Measurements from ENCODE around the gene TMEM63A. TPM values are rescaled to one million over a fixed set of nuclear protein-coding genes. Genes with fewer than 3 reads are reported as not detected.

The TMEM63A gene
- total RNA-seq, 2 experiments from 2014 or later, result 126 to 127 TPM

DNA sequence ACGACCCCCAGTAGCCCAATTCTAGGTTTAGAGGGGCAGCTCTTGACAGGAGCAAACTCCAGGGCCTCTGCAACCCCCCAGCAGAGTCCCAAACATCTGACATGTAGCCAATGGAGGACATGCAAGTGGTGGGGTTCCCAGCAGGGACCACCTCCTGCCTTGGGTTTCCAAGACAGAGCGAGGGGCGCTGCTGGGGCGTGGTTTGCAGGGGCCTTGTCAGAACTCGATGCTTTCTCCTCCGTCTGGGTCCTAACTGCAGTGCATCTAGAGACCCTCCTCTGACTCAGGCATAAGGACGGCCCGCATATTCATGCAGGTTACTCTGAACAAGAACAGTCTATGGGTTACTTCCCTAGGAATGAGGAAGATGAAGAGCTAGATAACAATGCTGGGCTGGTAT, 55.1 kb downstream of the TMEM63A start:
- H3K4me3 Mint-ChIP-seq, result no peak overlapping the region

DNA sequence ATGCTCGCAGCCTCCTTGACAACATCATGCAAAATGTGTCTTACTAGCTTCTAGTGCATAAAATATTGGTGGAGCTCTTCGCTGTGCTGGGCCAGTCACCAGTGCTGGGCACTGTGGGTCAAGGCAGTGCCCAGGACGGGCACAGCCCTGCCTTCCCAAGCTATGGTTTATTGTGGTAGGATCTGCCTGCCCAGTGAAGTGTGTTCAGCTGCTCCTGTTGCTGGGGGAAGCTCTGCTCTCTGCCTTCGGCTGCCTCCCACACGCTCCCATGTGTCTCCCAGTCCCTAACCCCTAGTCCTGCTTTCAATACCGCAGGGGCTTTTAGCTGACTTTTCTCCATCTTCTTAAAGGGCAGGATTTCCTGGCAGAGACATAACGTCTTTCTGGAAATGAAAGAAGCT, 56.6 kb downstream of the TMEM63A start:
- ChIA-PET POLR2A (interaction anchor here (1.3 kb wide), 1 partner anchor 56 kb away, joined by 6 read pairs; the partner anchor contains the start of gene TMEM63A), CTCF (no interaction called here)
- no peak overlapping the region for H3K27ac Mint-ChIP-seq
- DNase-seq, result no peak
- H3K36me3 Mint-ChIP-seq (ENCODE audit: low read depth), result no peaks in the 10 kb centered on the region
- no peaks in the 10 kb centered on the region for H3K9me3 Mint-ChIP-seq
- no peak overlapping the region for H3K4me3 Mint-ChIP-seq
- H3K4me1 Mint-ChIP-seq, result no peaks in the 10 kb centered on the region
- peaks cover under 1% of the 10 kb centered on the region for H3K27me3 Mint-ChIP-seq

More for the DNA sequence above, 55.1 kb downstream of the TMEM63A start:
- Mint-ChIP-seq H3K27ac (no peak overlapping the region), H3K27me3 (no peaks in the 10 kb centered on the region), H3K4me1 (no peaks in the 10 kb centered on the region), H3K36me3 (ENCODE audit: low read depth) (no peaks in the 10 kb centered on the region), H3K9me3 (no peaks in the 10 kb centered on the region)
- POLR2A ChIA-PET, result interaction anchor here (1.1 kb wide), 1 partner anchor 12 kb away, joined by 3 read pairs; no protein-coding TSS in a partner anchor
- DNase-seq, result no peak
- CTCF ChIA-PET, result no interaction called here

DNA sequence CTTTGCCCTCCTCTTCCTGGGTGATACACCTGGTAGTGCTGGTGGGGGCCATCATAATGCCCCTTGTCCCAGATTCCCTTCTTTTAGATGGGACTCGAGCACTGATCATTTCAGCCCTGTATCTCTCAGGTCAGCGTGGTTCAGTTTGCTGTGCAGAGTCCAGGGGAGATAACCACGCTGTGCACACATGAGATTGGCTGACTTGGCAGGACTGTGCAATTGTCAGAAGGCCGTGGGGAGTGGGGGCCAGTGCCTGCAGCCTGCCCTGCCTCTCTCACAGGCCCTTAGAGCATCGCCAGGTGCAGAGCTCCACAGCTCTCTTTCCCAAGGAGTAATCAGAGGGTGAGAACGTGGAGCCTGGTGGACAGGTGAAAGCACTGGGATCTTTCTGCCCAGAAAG, 57.1 kb downstream of the TMEM63A start:
- H3K36me3 Mint-ChIP-seq (ENCODE audit: low read depth), result no peaks in the 10 kb centered on the region
- peaks cover 2% of the 10 kb centered on the region for H3K27me3 Mint-ChIP-seq
- ChIA-PET POLR2A (no interaction called here), CTCF (no interaction called here)
- DNase-seq, result no peak
- H3K4me1 Mint-ChIP-seq, result no peaks in the 10 kb centered on the region
- H3K4me3 Mint-ChIP-seq, result no peak overlapping the region
- no peak overlapping the region for H3K27ac Mint-ChIP-seq
- no peaks in the 10 kb centered on the region for H3K9me3 Mint-ChIP-seq

DNA sequence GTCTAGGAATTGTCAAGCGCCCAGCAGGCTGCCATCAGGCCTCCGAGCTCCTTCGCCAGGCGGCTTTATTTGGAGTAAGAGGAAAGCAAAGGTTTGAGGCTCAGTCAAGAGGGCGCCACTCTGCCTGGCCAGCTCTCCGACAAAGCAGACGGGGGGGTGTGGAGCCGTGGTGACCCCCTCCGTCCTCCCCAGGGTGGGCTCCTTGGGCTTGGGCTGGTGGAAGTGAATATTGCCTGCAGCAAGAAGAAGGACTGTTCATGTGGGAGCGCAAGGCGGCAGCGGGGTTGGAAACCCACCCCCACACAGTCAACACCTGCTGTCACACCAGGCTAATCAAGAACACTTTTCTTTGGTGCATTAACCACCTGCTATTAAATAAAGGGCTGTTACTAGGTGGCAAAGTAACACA, 57.6 kb downstream of the TMEM63A start:
- POLR2A ChIA-PET, result no interaction called here
- Mint-ChIP-seq H3K9me3 (no peaks in the 10 kb centered on the region), H3K27ac (no peak overlapping the region), H3K36me3 (ENCODE audit: low read depth) (no peaks in the 10 kb centered on the region), H3K27me3 (peaks cover 2% of the 10 kb centered on the region), H3K4me3 (no peak overlapping the region), H3K4me1 (no peaks in the 10 kb centered on the region)
- CTCF ChIA-PET, result no interaction called here
- no peak for DNase-seq

DNA sequence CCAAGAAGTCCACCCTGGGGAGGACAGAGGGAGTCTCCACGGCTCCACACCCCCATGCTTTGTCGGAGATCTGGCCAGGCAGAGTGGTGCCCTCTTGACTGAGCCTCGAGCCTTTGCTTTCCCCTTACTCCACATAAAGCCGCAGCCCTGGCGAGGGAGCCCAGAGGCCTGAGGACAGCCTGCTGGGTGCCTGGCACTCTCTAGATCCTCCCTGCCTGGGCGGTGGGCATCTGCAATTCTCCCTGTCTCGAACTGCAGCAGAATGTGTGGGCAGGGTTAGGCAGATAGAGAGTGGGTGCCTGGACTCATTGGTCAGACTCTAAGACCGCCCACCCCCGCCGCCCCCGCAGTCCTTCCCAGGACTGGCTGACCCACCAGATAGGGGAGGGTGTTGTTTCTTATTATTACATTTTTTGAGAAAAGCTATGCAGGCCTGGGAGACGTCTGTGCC, 58.3 kb downstream of the TMEM63A start:
- H3K4me3 Mint-ChIP-seq, result no peak overlapping the region
- POLR2A ChIA-PET, result no interaction called here
- no peaks in the 10 kb centered on the region for H3K9me3 Mint-ChIP-seq
- no peaks in the 10 kb centered on the region for H3K36me3 Mint-ChIP-seq (ENCODE audit: low read depth)
- CTCF ChIA-PET, result no interaction called here
- H3K27ac Mint-ChIP-seq, result no peak overlapping the region
- DNase-seq, result no peak
- H3K4me1 Mint-ChIP-seq, result no peaks in the 10 kb centered on the region
- H3K27me3 Mint-ChIP-seq, result peaks cover 4% of the 10 kb centered on the region

DNA sequence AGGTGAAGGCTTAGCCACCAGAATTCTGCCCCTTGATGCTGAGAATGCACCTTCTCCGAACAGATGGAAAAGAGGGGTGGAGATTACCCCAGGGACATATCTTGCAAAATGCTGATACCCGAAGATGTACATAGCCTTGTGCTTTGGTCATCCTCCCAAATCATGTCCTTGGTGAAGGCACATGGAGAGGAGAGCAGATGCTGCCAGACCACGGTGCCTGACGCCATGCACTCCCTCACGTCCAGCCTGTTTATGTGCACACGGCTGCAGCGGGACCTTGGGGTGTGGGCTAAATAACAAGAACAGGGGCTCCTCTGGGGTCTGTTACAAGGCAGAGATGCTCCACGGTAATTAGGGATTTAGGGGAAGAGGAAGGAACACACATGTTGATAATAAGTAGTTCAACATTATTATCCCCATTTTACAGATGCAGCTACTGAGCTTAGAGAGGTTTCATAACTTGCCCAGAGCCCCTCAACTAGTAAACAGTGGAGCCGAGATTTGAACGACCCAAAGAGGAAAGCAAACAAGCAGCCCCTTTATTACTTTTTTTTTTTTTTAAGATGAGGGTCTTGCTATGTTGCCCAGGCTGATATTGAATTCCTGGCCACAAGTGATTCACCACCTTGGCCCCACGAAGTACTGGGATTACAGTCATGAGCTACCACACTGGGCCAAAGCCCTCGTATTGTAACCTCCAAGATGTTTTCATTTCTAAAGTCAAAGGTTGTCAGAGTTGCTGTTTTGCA, 59.4 kb downstream of the TMEM63A start:
- no peaks in the 10 kb centered on the region for H3K9me3 Mint-ChIP-seq
- CTCF ChIA-PET, result no interaction called here
- no peak overlapping the region for H3K4me3 Mint-ChIP-seq
- no peak for DNase-seq
- POLR2A ChIA-PET, result interaction anchor here (0.7 to 1.9 kb wide), 2 partner anchors 16 to 75 kb away, joined by 3 to 5 read pairs; no protein-coding TSS in a partner anchor
- no peak overlapping the region for H3K27ac Mint-ChIP-seq
- H3K27me3 Mint-ChIP-seq, result peaks cover 4% of the 10 kb centered on the region
- H3K4me1 Mint-ChIP-seq, result peaks cover under 1% of the 10 kb centered on the region
- H3K36me3 Mint-ChIP-seq (ENCODE audit: low read depth), result no peaks in the 10 kb centered on the region

DNA sequence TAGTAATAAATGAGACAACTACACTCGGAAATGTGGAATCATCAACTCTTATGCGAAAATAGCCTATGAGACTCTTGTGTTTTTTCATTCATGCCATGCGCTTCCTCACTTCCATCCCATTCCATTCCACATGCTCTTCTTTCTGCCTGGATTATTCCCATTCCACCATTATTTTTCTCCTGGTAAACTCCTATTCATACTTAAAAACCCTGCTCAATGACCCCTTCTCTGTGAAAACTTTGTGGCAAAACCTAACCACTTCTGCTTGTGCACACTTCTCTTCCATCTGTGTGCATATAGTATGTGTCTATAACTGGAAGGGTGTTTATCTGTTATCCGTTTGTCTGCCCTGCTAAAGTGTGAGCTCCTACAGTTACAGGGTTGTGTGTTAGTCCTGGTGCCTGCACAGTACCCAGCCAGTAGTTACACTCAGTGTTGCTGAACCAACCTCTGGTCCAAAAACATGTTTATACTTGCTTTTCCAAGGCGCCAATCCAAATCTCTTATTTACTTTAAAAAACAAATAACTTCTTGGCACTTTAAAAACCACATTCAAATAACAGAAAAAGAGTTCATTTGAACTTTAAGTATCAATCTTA, 61.6 kb downstream of the TMEM63A start:
- H3K9me3 Mint-ChIP-seq, result no peaks in the 10 kb centered on the region
- no peak overlapping the region for H3K27ac Mint-ChIP-seq
- CTCF ChIA-PET, result interaction anchor here (0.5 to 0.7 kb wide), 3 partner anchors 11 to 20 kb away, joined by 3 to 7 read pairs (median 3); no protein-coding TSS in a partner anchor
- DNase-seq, result no peak
- H3K27me3 Mint-ChIP-seq, result peaks cover 4% of the 10 kb centered on the region
- no peaks in the 10 kb centered on the region for H3K36me3 Mint-ChIP-seq (ENCODE audit: low read depth)
- H3K4me3 Mint-ChIP-seq, result no peak overlapping the region
- POLR2A ChIA-PET, result interaction anchor here (1.9 kb wide), 1 partner anchor 43 kb away, joined by 5 read pairs; the partner anchor contains the start of gene SRP9
- H3K4me1 Mint-ChIP-seq, result peaks cover 4% of the 10 kb centered on the region

DNA sequence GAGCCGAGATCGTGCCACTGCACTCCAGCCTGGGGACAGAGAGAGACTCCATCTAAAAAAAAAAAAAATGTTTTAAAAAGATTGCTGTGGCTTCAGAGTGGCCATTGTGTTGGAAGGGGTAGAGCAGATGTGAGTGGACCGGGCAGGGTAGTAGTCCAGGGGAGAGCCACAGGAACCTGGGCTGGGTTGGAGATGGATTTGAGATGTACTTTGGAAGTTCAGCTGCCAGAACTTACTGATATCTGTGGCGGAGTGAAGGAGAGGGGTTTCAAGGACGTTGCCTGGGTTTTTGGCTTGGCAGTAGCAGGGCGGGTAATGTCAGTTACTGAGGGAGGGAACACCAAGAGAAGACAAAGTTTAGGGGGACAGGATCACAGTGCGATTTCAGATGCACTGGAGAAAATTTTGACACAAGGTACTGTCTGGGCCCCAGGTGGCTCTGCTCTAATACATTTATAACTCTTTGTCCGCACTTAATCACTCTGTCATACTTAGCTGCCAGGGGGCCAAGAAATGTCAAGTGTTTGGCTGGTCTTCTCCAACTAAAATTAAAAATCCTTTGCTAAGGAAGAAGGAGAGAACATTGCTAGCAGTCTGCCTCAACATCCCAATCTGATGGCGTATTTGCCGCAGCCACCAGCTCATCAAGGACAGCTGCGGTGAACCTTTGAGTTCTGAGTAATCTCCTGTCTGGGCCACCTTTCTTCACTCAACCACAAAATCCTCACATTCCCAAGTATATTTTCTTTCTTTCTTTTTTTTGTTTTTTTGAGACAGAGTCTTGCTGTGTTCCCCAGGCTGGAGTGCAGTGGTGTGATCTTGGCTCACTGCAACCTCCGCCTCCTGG, 62.6 kb downstream of the TMEM63A start:
- CTCF ChIA-PET, result no interaction called here
- Mint-ChIP-seq H3K36me3 (ENCODE audit: low read depth) (no peaks in the 10 kb centered on the region), H3K27me3 (peaks cover 4% of the 10 kb centered on the region), H3K4me3 (no peak overlapping the region), H3K9me3 (no peaks in the 10 kb centered on the region), H3K27ac (no peak overlapping the region), H3K4me1 (peaks cover 4% of the 10 kb centered on the region)
- no peak for DNase-seq
- POLR2A ChIA-PET, result interaction anchor here (1.9 kb wide), 1 partner anchor 42 kb away, joined by 5 read pairs; the partner anchor contains the start of gene SRP9

DNA sequence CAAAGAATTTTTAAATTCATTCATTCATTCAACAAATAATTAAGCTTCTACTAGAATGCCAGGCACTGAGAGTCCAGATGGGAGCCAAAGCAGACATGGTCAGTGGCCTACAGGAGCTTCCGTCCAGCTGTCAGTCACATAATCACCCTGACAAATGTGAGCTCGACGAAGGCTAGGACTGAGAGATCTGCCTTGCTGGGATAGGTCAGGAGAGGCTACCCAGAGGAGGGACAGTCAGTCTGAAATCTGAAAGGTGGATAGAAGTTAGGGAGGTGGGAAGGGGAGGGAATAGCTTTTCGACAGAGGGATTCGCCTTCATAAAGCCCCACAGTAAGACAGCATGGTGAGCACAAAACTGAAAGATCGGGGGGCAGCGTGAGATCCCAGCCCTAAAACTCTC, 64.0 kb downstream of the TMEM63A start:
- peaks cover 4% of the 10 kb centered on the region for H3K27me3 Mint-ChIP-seq
- H3K4me3 Mint-ChIP-seq, result no peak overlapping the region
- POLR2A ChIA-PET, result no interaction called here
- no peak for DNase-seq
- peaks cover 4% of the 10 kb centered on the region for H3K4me1 Mint-ChIP-seq
- no peaks in the 10 kb centered on the region for H3K36me3 Mint-ChIP-seq (ENCODE audit: low read depth)
- CTCF ChIA-PET, result no interaction called here
- no peaks in the 10 kb centered on the region for H3K9me3 Mint-ChIP-seq
- no peak overlapping the region for H3K27ac Mint-ChIP-seq

DNA sequence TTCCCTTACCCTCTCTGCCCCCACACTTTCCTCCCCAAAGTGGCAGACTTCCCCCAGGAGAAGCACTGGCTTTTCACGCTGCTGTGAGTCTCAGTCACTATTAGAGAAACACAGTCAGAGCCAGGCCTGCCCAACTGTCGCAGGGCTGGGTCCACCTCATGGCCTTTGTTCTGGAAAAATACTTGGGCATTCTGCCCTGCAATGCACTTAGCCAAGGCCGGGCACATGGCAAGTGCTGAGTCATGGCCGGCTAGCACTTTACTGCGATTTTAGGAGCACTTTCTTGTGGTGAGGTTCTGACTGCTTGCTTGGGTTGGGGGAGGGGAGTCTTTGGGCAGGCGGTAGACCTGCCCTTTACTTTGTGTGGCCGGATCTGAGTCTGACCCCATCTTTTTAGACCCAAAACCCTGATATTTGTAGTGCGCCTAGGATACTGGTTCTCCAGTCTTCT, 64.5 kb downstream of the TMEM63A start:
- Mint-ChIP-seq H3K27me3 (peaks cover 4% of the 10 kb centered on the region), H3K9me3 (no peaks in the 10 kb centered on the region), H3K4me1 (peaks cover 4% of the 10 kb centered on the region), H3K4me3 (no peak overlapping the region), H3K36me3 (ENCODE audit: low read depth) (no peaks in the 10 kb centered on the region), H3K27ac (no peak overlapping the region)
- DNase-seq, result no peak
- ChIA-PET CTCF (no interaction called here), POLR2A (no interaction called here)

DNA sequence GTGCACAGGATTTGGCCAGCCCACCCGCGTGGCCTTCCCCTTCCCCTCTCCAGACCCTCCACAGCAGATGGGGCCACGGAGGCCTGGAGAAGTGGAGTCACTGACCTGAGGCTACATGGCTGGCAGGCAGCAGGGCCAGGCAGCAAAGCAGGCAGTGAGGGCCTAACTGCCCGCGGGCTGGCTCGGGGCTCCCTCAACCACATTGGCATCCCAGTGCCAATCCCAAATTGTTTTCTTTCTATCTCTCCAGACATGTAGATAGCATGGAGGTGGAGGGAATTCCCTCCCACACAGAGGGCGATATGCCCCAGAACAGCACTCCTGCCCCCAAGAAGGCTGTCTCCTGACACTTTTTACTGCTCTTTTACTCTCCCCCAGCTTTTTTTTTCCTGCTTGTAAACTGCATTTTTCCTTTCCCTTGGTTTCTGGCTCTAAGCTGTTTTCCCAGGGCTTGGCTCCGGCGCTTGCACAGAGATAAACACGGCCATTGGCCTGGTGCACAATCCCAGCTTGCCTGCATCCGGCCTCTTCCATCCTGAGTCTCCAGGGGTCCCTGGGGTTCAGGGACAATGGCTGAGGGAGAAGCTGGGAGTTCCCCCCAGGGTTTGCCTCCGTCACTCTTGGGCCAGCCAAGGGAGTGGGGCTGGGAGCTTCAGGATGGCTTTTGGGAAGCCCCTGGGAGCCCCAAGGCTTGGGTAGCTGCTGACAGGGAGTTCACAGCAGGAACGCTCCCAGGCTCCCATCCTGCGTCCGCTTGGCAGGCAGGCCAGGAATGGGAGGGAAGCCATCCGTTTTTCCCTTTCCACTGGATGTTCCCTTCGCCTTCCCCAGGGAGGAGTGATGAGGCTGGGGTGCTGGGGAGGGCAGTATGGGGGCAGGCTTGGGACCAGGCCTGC, 65.3 kb downstream of the TMEM63A start:
- Mint-ChIP-seq H3K36me3 (ENCODE audit: low read depth) (no peaks in the 10 kb centered on the region), H3K9me3 (no peaks in the 10 kb centered on the region), H3K27ac (no peak overlapping the region), H3K4me3 (no peak overlapping the region), H3K4me1 (peaks cover 4% of the 10 kb centered on the region), H3K27me3 (peaks cover 4% of the 10 kb centered on the region)
- ChIA-PET POLR2A (no interaction called here), CTCF (no interaction called here)
- no peak for DNase-seq

DNA sequence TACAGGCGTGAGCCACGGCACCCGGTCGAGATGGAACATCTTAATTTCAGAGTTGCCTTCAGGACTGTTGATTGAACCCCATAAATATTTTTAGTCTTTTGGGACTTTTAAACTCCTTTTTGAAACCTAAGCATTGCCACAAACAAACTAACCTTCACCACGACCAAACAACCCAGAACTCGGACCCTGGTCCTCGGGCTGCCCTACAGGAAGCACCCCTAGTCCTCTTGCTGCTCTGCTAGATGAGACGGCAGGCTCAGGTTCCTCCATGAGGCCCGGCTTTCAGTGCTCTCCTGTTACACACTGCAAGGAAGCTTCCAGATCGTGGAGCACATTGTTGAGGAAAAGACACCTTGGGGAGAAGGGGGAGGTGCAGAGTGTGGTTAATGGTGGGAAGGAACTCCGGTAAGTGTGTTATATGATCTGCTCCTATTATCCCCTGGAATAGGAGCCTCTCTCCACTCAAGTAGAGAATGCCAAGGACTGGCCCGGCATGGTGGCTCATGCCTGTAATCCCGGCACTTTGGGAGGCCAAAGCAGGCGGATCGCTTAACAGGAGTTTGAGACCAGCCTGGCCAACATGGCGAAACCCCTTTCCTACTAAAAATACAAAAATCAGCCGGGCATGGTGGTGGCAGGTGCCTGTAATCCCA, 66.5 kb downstream of the TMEM63A start:
- CTCF ChIA-PET, result no interaction called here
- no peaks in the 10 kb centered on the region for H3K36me3 Mint-ChIP-seq (ENCODE audit: low read depth)
- POLR2A ChIA-PET, result no interaction called here

More for the DNA sequence above, 66.5 kb downstream of the TMEM63A start:
- H3K4me1 Mint-ChIP-seq, result peaks cover 8% of the 10 kb centered on the region
- no peaks in the 10 kb centered on the region for H3K9me3 Mint-ChIP-seq
- peaks cover 9% of the 10 kb centered on the region for H3K27me3 Mint-ChIP-seq
- H3K27ac Mint-ChIP-seq, result no peak overlapping the region
- no peak for DNase-seq
- H3K4me3 Mint-ChIP-seq, result no peak overlapping the region
